Stomach (tissue), 9 donors: ENCODE results near the gene CHD5. TPM values are rescaled to one million over a fixed set of nuclear protein-coding genes. Genes with fewer than 3 reads are reported as not detected.
A peak's percentile ranks its signal among the peaks of the same experiment; 100 is the strongest.

Experiments
- DNase-seq, 2 donors: peaks; one replicate each; pipeline versions ENCODE4 v3.0.0 to v3.0.0-alpha.2; 2013 to 2019
- H3K27ac ChIP-seq, 5 donors: fragments of 200-600 bp in 4 of 5; sonication (generic) in 4 of 5; one replicate each; pipeline ENCODE4 v1.5.1; 2013 to 2019; ENCODE audit warnings: mild to moderate bottlenecking in 1 of 5, moderate library complexity in 1 of 5
- H3K27me3 ChIP-seq, 3 donors: fragments of 200-600 bp; sonication (generic); one replicate each; pipeline ENCODE4 v1.5.1; 2017 to 2019; ENCODE audit warnings: mixed run types in 1 of 3
- H3K36me3 ChIP-seq, 4 donors: fragments of 200-600 bp; sonication (generic); 1 replicate in 3 of 4; 2 replicates in 1 of 4; pipeline ENCODE4 v1.5.1; 2016 to 2019
- H3K4me1 ChIP-seq, 4 donors: fragments of 200-600 bp; sonication (generic); one replicate each; pipeline ENCODE4 v1.5.1; 2016 to 2019
- H3K4me3 ChIP-seq, 4 donors: fragments of 200-600 bp; sonication (generic) in 3 of 4; one replicate each; pipeline ENCODE4 v1.5.1; 2016 to 2019; ENCODE audit warnings: mild to moderate bottlenecking in 1 of 4
- H3K9me3 ChIP-seq, 4 donors: fragments of 200-600 bp; sonication (generic); one replicate each; pipeline ENCODE4 v1.5.1; 2016 to 2019
- EP300 ChIP-seq: sonication (generic); formaldehyde crosslinking; IDR thresholded peaks from one replicate; pipeline ENCODE4 v1.6.1; 2017; ENCODE audit warnings: antibody characterized with exemption
- POLR2A ChIP-seq, 4 donors: fragments of 450-650 bp; IDR thresholded peaks; one replicate each; pipeline ENCODE4 v1.6.1; 2016; ENCODE audit warnings: antibody characterized with exemption in 4 of 4, control low read depth in 2 of 4, mild to moderate bottlenecking in 1 of 4, moderate library complexity in 1 of 4
- POLR2AphosphoS5 ChIP-seq, 3 donors: sonication (generic); formaldehyde crosslinking; IDR thresholded peaks; one replicate each; pipeline ENCODE4 v1.6.1; 2016; ENCODE audit warnings: antibody characterized with exemption in 3 of 3
- WGBS, 5 donors: extraction: QIAGEN DNeasy Blood & Tissue Kit in 3 of 5; methylation state at CpG; one replicate each; pipeline versions ENCODE4 v1.1.5 to v1.1.7; 2013 to 2018; 5-methylcytosine and 5-hydroxymethylcytosine counted together
- intact Hi-C: fragments of 100-400 bp; cut with DNase I; formaldehyde crosslinking; loops from one replicate; pipeline ENCODE4 v1.15.1; 2023; ENCODE audit warnings: low total_unique reads
- polyA plus RNA-seq, 3 donors: library from polyadenylated mRNA; stranded (reverse); fragments of 200-250 nt; gene quantifications; one replicate each; pipeline ENCODE4 v1.2.3, GENCODE V29; 2013
- total RNA-seq, 5 donors: library from RNA; depleted of rRNA; stranded (reverse); fragments of >200 nt; gene quantifications; one replicate each; pipeline versions ENCODE4 v1.1.0 to v1.2.3, GENCODE V29; 2014 to 2016
- TF ChIP-seq, protein P1 (sequence below), 7 experiments: fragments of 450-650 bp in 4 of 7; fragments of 200-600 bp in 3 of 7; sonication (generic) in 3 of 7; IDR thresholded peaks; one replicate each; pipeline ENCODE4 v1.5.1; 2016 to 2019; ENCODE audit warnings: antibody characterized with exemption in 7 of 7, control low read depth in 2 of 7, mild to moderate bottlenecking in 1 of 7
- donor health status: healthy with polysubstance abuse.
- donor health status: Bipolar disorder and iron deficiency.
- donor health status: healthy.

The CHD5 gene
- total and polyA plus RNA-seq, 8 donors: 0.06 to 0.92 (median 0.29) TPM; not detected in 1

DNA sequence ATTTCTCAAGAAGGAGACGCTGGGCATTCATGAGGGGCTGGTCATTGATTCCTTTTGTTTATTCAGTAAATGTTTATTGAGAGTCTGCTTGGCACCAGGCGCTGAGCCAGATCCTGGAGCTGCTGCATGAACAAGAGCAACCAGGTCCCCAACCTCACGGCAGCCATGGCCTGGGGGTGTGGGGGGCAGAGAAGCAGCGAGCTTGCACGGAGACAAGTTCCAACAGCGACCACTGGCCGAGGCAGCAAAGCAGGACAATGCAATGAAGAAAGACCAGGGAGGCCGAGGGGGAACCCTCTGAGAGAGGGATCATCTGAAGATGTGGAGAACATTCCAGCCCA lies 126.9 kb downstream of the CHD5 start:
- no peak overlapping the region for H3K4me3 ChIP-seq
- 18 to 32% (median 31%) methylated on average over 8 of the region's 8 CpGs for WGBS, 5 donors
- no peaks in the 10 kb centered on the region for H3K9me3 ChIP-seq
- intact Hi-C loops: loop anchor here (10.0 kb wide), 1 partner anchor 192 kb away; the partner anchor contains the start of gene HES3
- H3K36me3 ChIP-seq: no peaks in the 10 kb centered on the region
- peaks cover 0 to 6% (median 0%) of the 10 kb centered on the region in 3 donors for H3K27me3 ChIP-seq
- H3K27ac ChIP-seq: no peak overlapping the region
- H3K4me1 ChIP-seq: peaks cover 0 to 7% (median under 1%) of the 10 kb centered on the region in 4 donors
- TF ChIP-seq EP300 (no peak), POLR2A (IDR thresholded peaks at IDR 0.05) (no peak), POLR2AphosphoS5 (IDR thresholded peaks at IDR 0.05) (no peak)
- TF ChIP-seq, protein P1, sequence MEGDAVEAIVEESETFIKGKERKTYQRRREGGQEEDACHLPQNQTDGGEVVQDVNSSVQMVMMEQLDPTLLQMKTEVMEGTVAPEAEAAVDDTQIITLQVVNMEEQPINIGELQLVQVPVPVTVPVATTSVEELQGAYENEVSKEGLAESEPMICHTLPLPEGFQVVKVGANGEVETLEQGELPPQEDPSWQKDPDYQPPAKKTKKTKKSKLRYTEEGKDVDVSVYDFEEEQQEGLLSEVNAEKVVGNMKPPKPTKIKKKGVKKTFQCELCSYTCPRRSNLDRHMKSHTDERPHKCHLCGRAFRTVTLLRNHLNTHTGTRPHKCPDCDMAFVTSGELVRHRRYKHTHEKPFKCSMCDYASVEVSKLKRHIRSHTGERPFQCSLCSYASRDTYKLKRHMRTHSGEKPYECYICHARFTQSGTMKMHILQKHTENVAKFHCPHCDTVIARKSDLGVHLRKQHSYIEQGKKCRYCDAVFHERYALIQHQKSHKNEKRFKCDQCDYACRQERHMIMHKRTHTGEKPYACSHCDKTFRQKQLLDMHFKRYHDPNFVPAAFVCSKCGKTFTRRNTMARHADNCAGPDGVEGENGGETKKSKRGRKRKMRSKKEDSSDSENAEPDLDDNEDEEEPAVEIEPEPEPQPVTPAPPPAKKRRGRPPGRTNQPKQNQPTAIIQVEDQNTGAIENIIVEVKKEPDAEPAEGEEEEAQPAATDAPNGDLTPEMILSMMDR (IDR thresholded peaks at IDR 0.05): no peak
- DNase-seq: no peak

DNA sequence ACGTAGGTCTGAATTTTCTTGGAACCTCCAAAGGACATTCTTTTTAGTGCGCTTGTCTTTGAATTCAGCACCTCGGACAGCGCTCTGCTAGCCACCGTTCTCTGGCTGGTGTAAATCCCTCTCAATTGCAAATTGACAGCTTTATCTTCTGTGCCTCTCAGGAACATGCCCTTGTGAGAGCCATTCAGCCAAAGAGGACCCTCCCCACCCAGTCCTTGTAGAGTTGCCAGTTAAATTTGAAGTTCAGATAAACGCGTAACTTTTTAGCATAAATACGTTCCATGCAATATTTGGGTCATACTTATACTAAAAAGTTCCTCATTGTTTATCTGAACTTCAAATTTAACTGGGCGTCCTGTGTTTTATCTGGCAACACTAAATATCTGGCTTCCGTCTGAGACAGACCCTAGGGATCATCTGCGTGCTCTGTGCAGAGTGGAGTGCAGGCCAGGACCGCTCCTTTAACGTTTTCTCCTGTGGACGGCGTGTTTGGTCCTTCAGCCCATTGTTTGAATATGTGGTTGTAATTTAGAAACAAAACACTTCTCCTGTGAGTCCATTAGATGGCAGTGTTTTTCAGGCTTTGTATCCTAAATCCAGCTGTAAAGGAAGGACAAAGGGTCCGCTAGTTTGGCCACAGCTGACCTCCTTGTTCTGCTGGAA lies 127.4 kb downstream of the CHD5 start:
- intact Hi-C loops: loop anchor here (10.0 kb wide), 1 partner anchor 192 kb away; the partner anchor contains the start of gene HES3

More for the DNA sequence above, 127.4 kb downstream of the CHD5 start:
- 10 to 19% (median 16%) methylated on average over 16 of the region's 16 CpGs for WGBS, 5 donors
- Histone ChIP-seq H3K4me3 (no peak overlapping the region), H3K27me3 (peaks cover 0 to 7% (median 0%) of the 10 kb centered on the region in 3 donors), H3K27ac (no peak overlapping the region), H3K36me3 (peaks cover 0 to 3% (median 0%) of the 10 kb centered on the region in 4 donors), H3K4me1 (peaks cover 0 to 6% (median 0%) of the 10 kb centered on the region in 4 donors), H3K9me3 (no peaks in the 10 kb centered on the region)
- TF ChIP-seq, protein P1 (IDR thresholded peaks at IDR 0.05): peak in 3 of 7 experiments; percentile 9 to 25 (median 23)
- TF ChIP-seq EP300 (no peak), POLR2AphosphoS5 (IDR thresholded peaks at IDR 0.05) (no peak), POLR2A (IDR thresholded peaks at IDR 0.05) (no peak)
- peak; percentile 65 to 87 for DNase-seq

Other genes starting within 250 kb of the CHD5 start
- gene NPHP4, start 187.9 kb downstream of the CHD5 start, total RNA-seq: 10 to 100 TPM in 3 of 5 donors, 1 to 10 TPM in 2; 5.3 to 29.7 (median 14.6) TPM
- gene NPHP4, start 187.9 kb downstream of the CHD5 start, polyA plus RNA-seq: 1 to 10 TPM; 1.9 to 2.4 (median 2.0) TPM
- 10 to 100 TPM in 1 of 5 donors, 1 to 10 TPM in 3, under 1 TPM in 1; 0.29 to 39.1 (median 4.2) TPM for gene KCNAB2, start 134.4 kb downstream of the CHD5 start, total RNA-seq
- gene KCNAB2, start 134.4 kb downstream of the CHD5 start, polyA plus RNA-seq: 1 to 10 TPM; 2.3 to 5.5 (median 2.4) TPM
- gene RPL22, start 19.3 kb upstream of the CHD5 start, total RNA-seq: 100 to 1,000 TPM; 103 to 301 (median 166) TPM
- gene RPL22, start 19.3 kb upstream of the CHD5 start, polyA plus RNA-seq: 100 to 1,000 TPM; 343 to 718 (median 413) TPM
- 100 to 1,000 TPM in 1 of 5 donors, 10 to 100 TPM in 4; 11.9 to 112 (median 69.4) TPM for gene RNF207, start 25.8 kb upstream of the CHD5 start, total RNA-seq
- 10 to 100 TPM in 1 of 3 donors, 1 to 10 TPM in 2; 1.5 to 17.5 (median 3.9) TPM for gene RNF207, start 25.8 kb upstream of the CHD5 start, polyA plus RNA-seq
- 10 to 100 TPM; 16.3 to 67.9 (median 35.2) TPM for gene ICMT, start 55.6 kb upstream of the CHD5 start, total RNA-seq
- gene ICMT, start 55.6 kb upstream of the CHD5 start, polyA plus RNA-seq: 10 to 100 TPM in 2 of 3 donors, 1 to 10 TPM in 1; 9.9 to 15.9 (median 14.6) TPM
- not detected for gene HES3, start 63.9 kb upstream of the CHD5 start, total RNA-seq
- gene HES3, start 63.9 kb upstream of the CHD5 start, polyA plus RNA-seq: not detected
- gene GPR153, start 80.8 kb upstream of the CHD5 start, total RNA-seq: 10 to 100 TPM in 1 of 5 donors, 1 to 10 TPM in 4; 1.8 to 63.1 (median 3.6) TPM
- 1 to 10 TPM; 2.2 to 3.1 (median 2.6) TPM for gene GPR153, start 80.8 kb upstream of the CHD5 start, polyA plus RNA-seq
- gene ACOT7, start 213.4 kb upstream of the CHD5 start, total RNA-seq: 10 to 100 TPM in 3 of 5 donors, 1 to 10 TPM in 1, not detected in 1; 9.4 to 69.8 (median 22.6) TPM
- gene ACOT7, start 213.4 kb upstream of the CHD5 start, polyA plus RNA-seq: 10 to 100 TPM; 17.7 to 26.3 (median 19.4) TPM
- 100 to 1,000 TPM in 1 of 5 donors, not detected in 4; 231 TPM for gene HES2, start 239.6 kb upstream of the CHD5 start, total RNA-seq
- 10 to 100 TPM in 1 of 3 donors, not detected in 2; 18.4 TPM for gene HES2, start 239.6 kb upstream of the CHD5 start, polyA plus RNA-seq
- gene ESPN, start 244.5 kb upstream of the CHD5 start, total RNA-seq: 10 to 100 TPM in 1 of 5 donors, 1 to 10 TPM in 2, not detected in 2; 1.8 to 68.4 (median 4.9) TPM
- 10 to 100 TPM in 1 of 3 donors, 1 to 10 TPM in 2; 1.5 to 18.0 (median 4.7) TPM for gene ESPN, start 244.5 kb upstream of the CHD5 start, polyA plus RNA-seq